ENCODE measurements around the gene FIGN.

FIGN gene

DNA sequence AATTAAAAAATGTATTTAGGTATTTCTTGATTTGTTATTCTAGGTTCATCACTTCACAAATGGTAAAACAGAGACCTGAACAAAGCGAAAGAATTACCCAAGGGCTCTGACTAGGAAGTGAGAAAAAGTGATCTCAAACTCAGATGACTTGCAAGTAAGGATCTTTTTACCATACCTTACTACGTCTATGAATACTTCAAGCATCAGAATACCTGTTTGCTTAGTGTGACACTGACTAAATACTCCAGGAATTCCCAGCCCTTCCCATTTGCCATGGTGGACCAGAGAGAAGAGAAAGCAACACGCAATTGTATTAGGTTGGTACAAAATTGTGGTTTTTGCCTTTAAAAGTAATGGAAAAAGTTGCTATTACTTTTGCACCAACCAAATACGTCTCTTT lies 35.8 kb upstream of the FIGN start:
- no peaks in the 10 kb centered on the region for H3K36me3 ChIP-seq (ENCODE audit: control insufficient read depth in 1 of 2, insufficient read depth in 2 of 2, low read length in 2 of 2)
- H2AK5ac ChIP-seq (ENCODE audit: low read length): no peak overlapping the region
- no peaks in the 10 kb centered on the region for H3K27me3 ChIP-seq (ENCODE audit: insufficient read depth, low read length)
- DNase-seq: peak; percentile 29 to 85
- H4K8ac ChIP-seq (ENCODE audit: low read depth, low read length): no peak overlapping the region
- no peak overlapping the region for H3K23ac ChIP-seq (ENCODE audit: low read length)
- no peak overlapping the region for H2AFZ ChIP-seq (ENCODE audit: insufficient read depth, low read length, poor library complexity)
- H3K4me1 ChIP-seq (ENCODE audit: control insufficient read depth in 1 of 2, insufficient read depth in 2 of 2, low read length in 2 of 2): no peaks in the 10 kb centered on the region
- no peak overlapping the region for H3K27ac ChIP-seq (ENCODE audit: low read depth, low read length)
- WGBS (ENCODE audit: extremely low coverage, insufficient coverage, insufficient read length): no CpG with 5 or more reads among the region's 4 CpGs
- no peak overlapping the region for H4K12ac ChIP-seq (ENCODE audit: low read depth, low read length)
- no peak overlapping the region for H3K18ac ChIP-seq (ENCODE audit: low read length)
- no peak overlapping the region for H3K4me2 ChIP-seq (ENCODE audit: low read length)
- no peak overlapping the region for H3K9ac ChIP-seq (ENCODE audit: low read length)
- H3K79me2 ChIP-seq (ENCODE audit: control insufficient read depth, insufficient read depth, low read length, poor library complexity): no peaks in the 10 kb centered on the region
- no peak overlapping the region for H2BK120ac ChIP-seq (ENCODE audit: insufficient read depth, low read length, poor library complexity)
- H3K14ac ChIP-seq (ENCODE audit: low read length): no peak overlapping the region
- H3K9me3 ChIP-seq (ENCODE audit: insufficient read depth, low read depth, low read length): no peaks in the 10 kb centered on the region
- H3K4ac ChIP-seq (ENCODE audit: low read depth, low read length): no peak overlapping the region
- H2BK12ac ChIP-seq (ENCODE audit: low read length): no peak overlapping the region
- H2BK5ac ChIP-seq (ENCODE audit: low read depth, low read length, poor library complexity): no peak overlapping the region
- no peak overlapping the region for H3K4me3 ChIP-seq (ENCODE audit: low read depth, low read length)
- H3K79me1 ChIP-seq (ENCODE audit: low read length): peaks cover 5% of the 10 kb centered on the region
- no peak overlapping the region for H4K91ac ChIP-seq (ENCODE audit: low read depth, low read length)

DNA sequence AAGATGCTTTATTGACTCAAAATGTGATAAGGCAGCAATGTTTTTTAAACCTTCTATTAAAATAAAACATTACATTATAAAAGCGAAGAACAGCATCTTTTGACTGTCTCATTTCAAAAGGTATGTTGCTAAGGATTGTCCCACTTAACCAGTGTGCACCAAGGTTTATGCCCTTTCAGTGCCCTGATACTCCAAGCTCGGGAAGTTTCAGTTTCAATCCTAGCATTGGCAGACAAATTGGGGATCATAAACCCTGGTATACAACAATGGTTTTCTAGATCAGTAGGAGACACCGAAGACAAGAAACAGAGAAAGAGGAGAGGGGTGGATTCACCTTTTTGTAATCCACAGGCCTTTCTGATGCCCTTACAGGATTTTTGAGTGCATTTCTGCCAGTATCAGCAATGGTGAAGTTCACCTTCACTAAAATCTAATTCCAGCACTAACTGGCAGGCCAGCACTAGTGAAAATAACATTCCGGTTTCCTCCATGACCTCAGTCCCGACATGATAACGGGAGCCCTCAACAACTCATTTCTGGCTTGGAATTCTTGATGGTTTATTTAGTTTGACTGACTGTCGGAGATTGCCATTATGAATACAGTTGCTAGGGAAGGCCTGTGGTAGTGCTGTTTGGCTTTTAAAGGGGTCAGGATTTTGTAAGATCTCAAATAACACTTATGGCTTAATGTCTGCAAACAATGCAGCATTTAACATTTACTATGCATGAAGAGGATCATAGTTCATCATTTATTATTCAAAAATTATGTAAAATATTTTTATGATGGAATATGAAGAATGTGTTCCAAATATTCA lies 33.3 kb upstream of the FIGN start:
- Histone ChIP-seq H3K27me3 (ENCODE audit: insufficient read depth, low read length) (no peaks in the 10 kb centered on the region), H2AFZ (ENCODE audit: insufficient read depth, low read length, poor library complexity) (no peak overlapping the region), H3K18ac (ENCODE audit: low read length) (no peak overlapping the region), H2BK120ac (ENCODE audit: insufficient read depth, low read length, poor library complexity) (no peak overlapping the region), H3K27ac (ENCODE audit: low read depth, low read length) (no peak overlapping the region), H3K4me3 (ENCODE audit: low read depth, low read length) (no peak overlapping the region), H4K8ac (ENCODE audit: low read depth, low read length) (no peak overlapping the region), H3K36me3 (ENCODE audit: control insufficient read depth in 1 of 2, insufficient read depth in 2 of 2, low read length in 2 of 2) (no peaks in the 10 kb centered on the region), H3K9me3 (ENCODE audit: insufficient read depth, low read depth, low read length) (no peaks in the 10 kb centered on the region), H2BK12ac (ENCODE audit: low read length) (no peak overlapping the region), H4K12ac (ENCODE audit: low read depth, low read length) (no peak overlapping the region), H2BK5ac (ENCODE audit: low read depth, low read length, poor library complexity) (no peak overlapping the region), H4K91ac (ENCODE audit: low read depth, low read length) (no peak overlapping the region), H3K4me1 (ENCODE audit: control insufficient read depth in 1 of 2, insufficient read depth in 2 of 2, low read length in 2 of 2) (no peaks in the 10 kb centered on the region), H3K79me1 (ENCODE audit: low read length) (peaks cover 2% of the 10 kb centered on the region), H3K4me2 (ENCODE audit: low read length) (no peak overlapping the region), H3K9ac (ENCODE audit: low read length) (no peak overlapping the region), H3K23ac (ENCODE audit: low read length) (no peak overlapping the region), H3K14ac (ENCODE audit: low read length) (no peak overlapping the region), H2AK5ac (ENCODE audit: low read length) (no peak overlapping the region), H3K79me2 (ENCODE audit: control insufficient read depth, insufficient read depth, low read length, poor library complexity) (no peaks in the 10 kb centered on the region), H3K4ac (ENCODE audit: low read depth, low read length) (no peak overlapping the region)
- WGBS (ENCODE audit: extremely low coverage, insufficient coverage, insufficient read length): no CpG with 5 or more reads among the region's 7 CpGs
- DNase-seq: no peak

DNA sequence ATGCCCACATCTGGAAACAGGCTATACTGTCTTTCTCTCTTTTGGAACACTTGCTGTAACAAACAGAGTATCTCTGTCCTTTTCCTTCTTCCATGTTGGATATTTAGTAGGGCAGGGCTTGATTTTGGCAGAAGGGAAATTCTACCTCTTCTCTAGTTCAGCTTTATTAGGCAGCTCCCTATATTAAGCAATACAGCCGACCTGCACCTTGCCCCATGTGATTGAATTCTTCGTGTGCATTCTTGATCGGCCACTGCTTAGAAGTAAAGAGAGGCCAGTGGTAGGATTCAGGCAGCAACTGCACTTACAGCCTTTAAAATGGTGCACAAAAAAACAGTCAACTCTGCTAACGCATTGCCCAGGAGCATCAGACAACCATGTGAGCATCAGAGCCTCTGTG lies 31.3 kb upstream of the FIGN start:
- H3K79me2 ChIP-seq (ENCODE audit: control insufficient read depth, insufficient read depth, low read length, poor library complexity): no peaks in the 10 kb centered on the region
- no peak overlapping the region for H3K4me2 ChIP-seq (ENCODE audit: low read length)
- WGBS (ENCODE audit: extremely low coverage, insufficient coverage, insufficient read length): no CpG with 5 or more reads among the region's 4 CpGs

DNA sequence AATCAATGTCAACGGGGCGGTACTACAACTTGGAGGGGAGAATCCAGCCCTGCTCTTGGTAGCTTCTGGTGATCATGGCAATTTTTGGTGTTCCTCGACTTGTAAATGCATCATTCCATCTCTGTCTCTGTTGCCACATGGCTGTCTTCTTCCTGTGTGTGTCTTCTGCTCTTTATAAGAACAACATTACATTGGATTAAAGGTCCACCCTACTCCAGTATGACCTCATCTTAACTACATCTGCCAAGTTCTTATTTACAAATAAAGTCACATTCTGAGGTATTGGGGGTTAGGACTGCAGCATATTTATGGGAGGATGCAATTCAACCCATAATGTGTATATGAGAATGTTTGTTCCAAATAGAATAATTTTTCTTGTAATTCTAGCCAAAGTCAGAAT lies 28.8 kb upstream of the FIGN start:
- Histone ChIP-seq H4K91ac (ENCODE audit: low read depth, low read length) (no peak overlapping the region), H3K27ac (ENCODE audit: low read depth, low read length) (no peak overlapping the region), H3K79me1 (ENCODE audit: low read length) (no peaks in the 10 kb centered on the region), H4K8ac (ENCODE audit: low read depth, low read length) (no peak overlapping the region), H2BK12ac (ENCODE audit: low read length) (no peak overlapping the region), H4K12ac (ENCODE audit: low read depth, low read length) (no peak overlapping the region), H3K79me2 (ENCODE audit: control insufficient read depth, insufficient read depth, low read length, poor library complexity) (no peaks in the 10 kb centered on the region), H3K4me2 (ENCODE audit: low read length) (no peak overlapping the region), H3K23ac (ENCODE audit: low read length) (no peak overlapping the region), H3K9ac (ENCODE audit: low read length) (no peak overlapping the region), H3K4me1 (ENCODE audit: control insufficient read depth in 1 of 2, insufficient read depth in 2 of 2, low read length in 2 of 2) (peaks cover 0 to under 1% of the 10 kb centered on the region in 2 experiments), H3K4ac (ENCODE audit: low read depth, low read length) (no peak overlapping the region), H2BK120ac (ENCODE audit: insufficient read depth, low read length, poor library complexity) (no peak overlapping the region), H3K36me3 (ENCODE audit: control insufficient read depth in 1 of 2, insufficient read depth in 2 of 2, low read length in 2 of 2) (no peaks in the 10 kb centered on the region), H2BK5ac (ENCODE audit: low read depth, low read length, poor library complexity) (no peak overlapping the region), H3K4me3 (ENCODE audit: low read depth, low read length) (no peak overlapping the region), H3K18ac (ENCODE audit: low read length) (no peak overlapping the region), H2AFZ (ENCODE audit: insufficient read depth, low read length, poor library complexity) (no peak overlapping the region), H3K27me3 (ENCODE audit: insufficient read depth, low read length) (no peaks in the 10 kb centered on the region), H3K9me3 (ENCODE audit: insufficient read depth, low read depth, low read length) (no peaks in the 10 kb centered on the region), H3K14ac (ENCODE audit: low read length) (no peak overlapping the region), H2AK5ac (ENCODE audit: low read length) (no peak overlapping the region)
- WGBS (ENCODE audit: extremely low coverage, insufficient coverage, insufficient read length): no CpG with 5 or more reads among the region's 3 CpGs
- DNase-seq: no peak

More for the DNA sequence above, 31.3 kb upstream of the FIGN start:
- Histone ChIP-seq H4K91ac (ENCODE audit: low read depth, low read length) (no peak overlapping the region), H4K12ac (ENCODE audit: low read depth, low read length) (no peak overlapping the region), H3K79me1 (ENCODE audit: low read length) (no peaks in the 10 kb centered on the region), H2BK5ac (ENCODE audit: low read depth, low read length, poor library complexity) (no peak overlapping the region), H2AK5ac (ENCODE audit: low read length) (no peak overlapping the region), H3K9ac (ENCODE audit: low read length) (no peak overlapping the region), H3K14ac (ENCODE audit: low read length) (no peak overlapping the region), H3K23ac (ENCODE audit: low read length) (no peak overlapping the region), H3K9me3 (ENCODE audit: insufficient read depth, low read depth, low read length) (no peaks in the 10 kb centered on the region), H3K4ac (ENCODE audit: low read depth, low read length) (no peak overlapping the region), H3K27me3 (ENCODE audit: insufficient read depth, low read length) (no peaks in the 10 kb centered on the region), H2AFZ (ENCODE audit: insufficient read depth, low read length, poor library complexity) (no peak overlapping the region), H3K27ac (ENCODE audit: low read depth, low read length) (no peak overlapping the region), H2BK120ac (ENCODE audit: insufficient read depth, low read length, poor library complexity) (no peak overlapping the region), H2BK12ac (ENCODE audit: low read length) (no peak overlapping the region), H3K36me3 (ENCODE audit: control insufficient read depth in 1 of 2, insufficient read depth in 2 of 2, low read length in 2 of 2) (no peaks in the 10 kb centered on the region), H3K4me3 (ENCODE audit: low read depth, low read length) (no peak overlapping the region), H4K8ac (ENCODE audit: low read depth, low read length) (no peak overlapping the region), H3K4me1 (ENCODE audit: control insufficient read depth in 1 of 2, insufficient read depth in 2 of 2, low read length in 2 of 2) (no peaks in the 10 kb centered on the region), H3K18ac (ENCODE audit: low read length) (no peak overlapping the region)
- DNase-seq: no peak
